Spleen (tissue), 11 donors: ENCODE measurements around the gene FAM72D. TPM values are rescaled to one million over a fixed set of nuclear protein-coding genes. Genes with fewer than 3 reads are reported as not detected.
"Not testable (repeated sequence)": the region's sequence is repeated elsewhere in the genome, so short reads cannot be mapped to it uniquely, and the experiment has no call there.

Experiments
- DNase-seq: peaks from one replicate; pipeline ENCODE4 v3.0.0-alpha.2; 2020
- H3K27ac ChIP-seq, 8 donors: fragments of 200-600 bp; sonication (generic) in 7 of 8; 1 replicate in 4 of 8; 2 replicates in 4 of 8; pipeline versions ENCODE4 v1.5.0 to v1.8.0; 2016 to 2021; ENCODE audit warnings: inconsistent platforms in 4 of 8, mild to moderate bottlenecking in 4 of 8, moderate library complexity in 1 of 8
- H3K27me3 ChIP-seq, 7 donors: fragments of 200-600 bp; sonication (generic) in 6 of 7; replicated peaks in 1 of 7; 1 replicate in 4 of 7; 2 replicates in 3 of 7; pipeline versions ENCODE4 v1.5.0 to v1.8.0; 2016 to 2021; ENCODE audit warnings: inconsistent platforms in 3 of 7, mild to moderate bottlenecking in 1 of 7
- H3K36me3 ChIP-seq, 6 donors: fragments of 200-600 bp; sonication (generic) in 5 of 6; 1 replicate in 4 of 6; 2 replicates in 2 of 6; pipeline versions ENCODE4 v1.5.0 to v1.8.0; 2016 to 2021; ENCODE audit warnings: inconsistent platforms in 2 of 6
- H3K4me1 ChIP-seq, 6 donors: fragments of 200-600 bp; sonication (generic) in 5 of 6; 1 replicate in 3 of 6; 2 replicates in 3 of 6; pipeline versions ENCODE4 v1.5.0 to v1.8.0; 2016 to 2021; ENCODE audit warnings: inconsistent platforms in 3 of 6
- H3K4me3 ChIP-seq, 8 donors: fragments of 200-600 bp; sonication (generic) in 7 of 8; 1 replicate in 4 of 8; 2 replicates in 4 of 8; pipeline versions ENCODE4 v1.5.0 to v1.8.0; 2016 to 2021; ENCODE audit warnings: inconsistent platforms in 4 of 8, mild to moderate bottlenecking in 4 of 8, moderate library complexity in 2 of 8
- H3K9me3 ChIP-seq, 8 donors: fragments of 200-600 bp; sonication (generic) in 7 of 8; 1 replicate in 4 of 8; 2 replicates in 4 of 8; pipeline versions ENCODE4 v1.5.0 to v1.8.0; 2016 to 2021; ENCODE audit warnings: inconsistent platforms in 4 of 8
- POLR2AphosphoS5 ChIP-seq, 3 donors: sonication (generic); formaldehyde crosslinking; IDR thresholded peaks; one replicate each; pipeline ENCODE4 v1.5.1; 2017; ENCODE audit warnings: antibody characterized with exemption in 3 of 3
- WGBS, 5 donors: extraction: QIAGEN DNeasy Blood & Tissue Kit in 3 of 5; methylation state at CpG; one replicate each; pipeline versions ENCODE4 v1.1.5 to v1.1.7; 2013 to 2018; 5-methylcytosine and 5-hydroxymethylcytosine counted together
- intact Hi-C: fragments of 100-400 bp; cut with DNase I; formaldehyde crosslinking; loops from one replicate; pipeline ENCODE4 v1.15.0; 2023; ENCODE audit warnings: low total_unique reads
- polyA plus RNA-seq, 3 donors: library from polyadenylated mRNA; stranded (reverse); fragments of 200-250 nt; gene quantifications; one replicate each; pipeline ENCODE4 v1.2.1, GENCODE V29; 2013
- total RNA-seq, 7 donors: library from RNA; depleted of rRNA in 3 of 7; stranded (reverse); fragments of >200 nt in 3 of 7; fragmentation: NEBNext Ultra II Directional in 4 of 7; extraction: Animal tissue kit (Norgen Biotek cat#: 25700) in 4 of 7; gene quantifications; one replicate each; pipeline versions ENCODE4 v1.1.0 to v1.2.1, GENCODE V29; 2016 to 2021
- donor health status: healthy with polysubstance abuse.
- donor health status: DM: no; HTN: no; CAD: no; lungs with moderate emphysema.
- donor health status: DM: no; HTN: no; CAD: no.
- donor health status: Bipolar disorder and iron deficiency.
- donor health status: healthy.
- donor health status: DM: no; HTN: no; CAD: no.
- donor health status: DM: yes; HTN: yes; CAD: no.

FAM72D gene
- total and polyA plus RNA-seq, 10 donors, result 0.49 to 2.5 (median 1.6) TPM; not detected in 1

GRCh38 chr1:145093517-145094149, 2.1 kb upstream of the FAM72D start:
- DNase-seq, result peak; percentile 87
- H3K27me3 ChIP-seq, intact Hi-C loops, H3K4me1 ChIP-seq, H3K36me3 ChIP-seq, H3K9me3 ChIP-seq: not testable (repeated sequence)
- Histone ChIP-seq H3K27ac (peak overlapping the region in 5 of 8 donors; percentile 62 to 85 (median 76)), H3K4me3 (peak overlapping the region in 7 of 8 donors; percentile 30 to 66 (median 45))
- 0 to 1% (median 0%) methylated on average over 3 to 26 of the region's 47 CpGs; no CpG with 5 or more reads in 1 of the 5 donors for WGBS, 5 donors

GRCh38 chr1:145094655-145095211, 1.0 kb upstream of the FAM72D start:
- H3K36me3 ChIP-seq, H3K4me1 ChIP-seq, H3K9me3 ChIP-seq, H3K27me3 ChIP-seq, intact Hi-C loops: not testable (repeated sequence)
- H3K4me3 ChIP-seq, result peak overlapping the region in 7 of 8 donors; percentile 33 to 66 (median 47)
- peak overlapping the region in 5 of 8 donors; percentile 64 to 81 (median 77) for H3K27ac ChIP-seq
- DNase-seq, result peak; percentile 85
- WGBS, 5 donors, result 0% methylated on average over 8 to 12 of the region's 46 CpGs; no CpG with 5 or more reads in 3 of the 5 donors
- TF ChIP-seq POLR2AphosphoS5 (IDR thresholded peaks at IDR 0.05), result peak in 1 of 3 donors; percentile 47

- WGBS, 5 donors, result 88 to 100% (median 100%) methylated on average over 1 of the region's 1 CpG; no CpG with 5 or more reads in 1 of the 5 donors
- intact Hi-C loops, DNase-seq: not testable (repeated sequence)
Observed at GRCh38 chr1:145101725-145102124, 6.0 kb downstream of the FAM72D start.

GRCh38 chr1:145103294-145103693, 7.5 kb downstream of the FAM72D start:
- intact Hi-C loops, H3K4me3 ChIP-seq, H3K27ac ChIP-seq, H3K4me1 ChIP-seq, H3K36me3 ChIP-seq, H3K9me3 ChIP-seq, H3K27me3 ChIP-seq, DNase-seq: not testable (repeated sequence)
- WGBS, 5 donors, result no CpG with 5 or more reads among the region's 2 CpGs

More at GRCh38 chr1:145101725-145102124, 6.0 kb downstream of the FAM72D start:
- H3K9me3 ChIP-seq, H3K27me3 ChIP-seq, H3K27ac ChIP-seq, H3K4me1 ChIP-seq, H3K36me3 ChIP-seq, H3K4me3 ChIP-seq: not testable (repeated sequence)

GRCh38 chr1:145111674-145112073, 15.9 kb downstream of the FAM72D start:
- intact Hi-C loops, DNase-seq, H3K4me1 ChIP-seq, H3K36me3 ChIP-seq, H3K27ac ChIP-seq, H3K27me3 ChIP-seq, H3K9me3 ChIP-seq, H3K4me3 ChIP-seq: not testable (repeated sequence)
- no CpG with 5 or more reads among the region's 3 CpGs for WGBS, 5 donors

DNA sequence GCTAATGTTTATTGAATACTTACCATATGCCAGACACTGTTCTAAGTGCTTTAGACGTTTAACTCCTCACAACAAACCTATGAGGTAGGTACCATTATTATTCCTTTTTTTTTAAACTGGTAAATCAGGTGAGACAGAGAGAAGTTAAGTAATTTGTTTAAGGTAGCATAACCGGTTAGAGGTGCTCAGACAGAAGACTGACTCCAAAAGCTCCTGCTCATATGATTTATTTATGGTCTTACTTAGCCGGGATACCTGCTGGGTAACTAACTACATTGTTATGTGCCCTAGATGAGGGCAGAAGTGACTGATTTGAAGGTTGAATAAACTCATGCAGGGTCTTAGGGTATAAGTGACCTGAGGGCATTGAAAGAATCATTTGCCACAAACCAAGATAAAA, 16.9 kb downstream of the FAM72D start:
- DNase-seq, H3K9me3 ChIP-seq, H3K36me3 ChIP-seq, H3K4me1 ChIP-seq, intact Hi-C loops, H3K27me3 ChIP-seq, H3K4me3 ChIP-seq, H3K27ac ChIP-seq: not testable (repeated sequence)
- no CpG with 5 or more reads among the region's 3 CpGs for WGBS, 5 donors

GRCh38 chr1:145114560-145115057, 18.8 kb downstream of the FAM72D start:
- H3K4me1 ChIP-seq, H3K4me3 ChIP-seq, intact Hi-C loops, DNase-seq, H3K9me3 ChIP-seq, H3K36me3 ChIP-seq, H3K27me3 ChIP-seq, H3K27ac ChIP-seq: not testable (repeated sequence)
- no CpG with 5 or more reads among the region's 1 CpG for WGBS, 5 donors

DNA sequence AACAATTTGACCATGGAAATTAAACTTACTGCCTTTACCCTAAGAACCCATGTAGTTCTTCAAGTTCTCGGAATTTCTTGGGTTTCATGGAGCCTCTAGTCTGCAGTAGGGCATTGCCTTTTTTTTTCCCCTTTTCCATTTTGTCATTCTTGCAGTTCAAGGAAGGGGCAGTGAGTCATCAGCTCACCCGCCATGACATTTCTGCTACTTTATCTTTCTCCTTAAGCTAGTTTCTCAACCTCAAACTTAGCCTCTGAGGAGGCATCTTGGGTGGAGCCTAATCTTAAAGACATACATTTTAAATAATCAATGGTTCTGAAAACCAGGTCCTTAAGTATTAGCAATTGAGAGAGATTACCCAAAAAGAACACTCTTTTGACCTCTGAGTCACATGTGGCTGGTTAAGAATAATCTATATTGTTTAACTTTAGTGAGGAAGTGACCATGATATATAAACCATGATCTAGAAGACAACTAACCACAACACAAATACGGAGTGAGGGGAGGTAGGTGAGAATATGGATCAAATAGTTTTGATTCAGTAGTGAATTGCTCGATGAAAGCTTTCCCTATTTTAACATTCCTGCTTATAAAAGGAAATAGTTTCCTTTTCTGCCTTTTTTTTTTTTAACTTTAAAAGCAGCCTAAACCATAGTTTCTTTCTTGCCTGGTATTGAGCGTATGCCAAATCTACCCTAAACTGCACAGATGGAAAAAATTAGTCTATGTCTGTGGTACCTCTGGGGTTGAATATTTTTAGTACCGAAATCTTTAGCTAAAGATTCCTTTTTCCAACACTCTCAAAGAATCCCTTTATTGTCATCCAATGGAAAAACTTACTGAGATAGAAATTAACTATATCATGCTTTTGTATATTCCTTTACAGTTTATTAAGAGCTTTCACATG, 20.1 kb downstream of the FAM72D start:
- WGBS, 5 donors, result no CpG with 5 or more reads among the region's 6 CpGs
- intact Hi-C loops, result not testable (repeated sequence)

GRCh38 chr1:145119842-145120241, 24.1 kb downstream of the FAM72D start:
- H3K4me3 ChIP-seq, H3K36me3 ChIP-seq, H3K9me3 ChIP-seq, DNase-seq, H3K27ac ChIP-seq, intact Hi-C loops, H3K4me1 ChIP-seq, H3K27me3 ChIP-seq: not testable (repeated sequence)
- WGBS, 5 donors, result no CpG with 5 or more reads among the region's 3 CpGs

More for the DNA sequence above, 20.1 kb downstream of the FAM72D start:
- not testable (repeated sequence) for H3K27ac ChIP-seq, H3K9me3 ChIP-seq, H3K36me3 ChIP-seq, H3K4me1 ChIP-seq, H3K27me3 ChIP-seq, H3K4me3 ChIP-seq, DNase-seq

- H3K36me3 ChIP-seq, H3K27ac ChIP-seq, H3K9me3 ChIP-seq, DNase-seq, H3K27me3 ChIP-seq, H3K4me3 ChIP-seq, H3K4me1 ChIP-seq, intact Hi-C loops: not testable (repeated sequence)
- WGBS, 5 donors, result no CpG with 5 or more reads among the region's 7 CpGs
Observed at GRCh38 chr1:145122344-145123061, 26.7 kb downstream of the FAM72D start.
